ENCODE data around the gene JUP. TPM values are rescaled to one million over a fixed set of nuclear protein-coding genes. Genes with fewer than 3 reads are reported as not detected.

The JUP gene
- total and polyA plus RNA-seq, 9 donors: 7.0 to 153 (median 52.6) TPM

DNA sequence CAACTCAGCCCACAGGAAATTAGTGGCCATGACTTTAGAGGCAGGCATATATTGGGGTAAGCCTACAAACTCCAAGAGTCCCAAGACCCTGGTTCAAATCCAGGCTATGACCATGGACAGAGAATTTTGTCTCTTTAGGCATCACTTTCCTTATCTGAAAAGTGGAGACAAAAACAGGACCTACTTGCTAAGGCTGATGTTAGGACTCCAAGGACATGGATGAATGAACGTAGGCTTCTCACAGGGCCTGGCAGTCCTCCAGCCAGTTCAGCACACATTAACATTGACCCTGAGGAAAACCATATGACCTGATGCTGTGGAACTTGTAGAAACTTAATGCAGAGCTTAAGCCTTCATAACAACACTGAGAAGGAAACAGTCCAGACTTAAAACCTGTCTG lies 27.7 kb upstream of the JUP start:
- Histone ChIP-seq H3K27ac (no peak overlapping the region), H3K4me3 (no peak overlapping the region), H3K4me1 (ENCODE audit: insufficient read depth) (peaks cover 8% of the 10 kb centered on the region), H3K36me3 (no peaks in the 10 kb centered on the region), H3K27me3 (no peaks in the 10 kb centered on the region), H3K9me3 (no peaks in the 10 kb centered on the region)
- TF ChIP-seq EP300 (IDR thresholded peaks at IDR 0.05) (no peak), POLR2A (IDR thresholded peaks at IDR 0.05) (no peak), CTCF (IDR thresholded peaks at IDR 0.05) (no peak)
- intact Hi-C loops (cut with DNase I): no loop called here
- WGBS, 3 donors: 13 to 24% (median 18%) methylated on average over 1 of the region's 1 CpG
- no peak for DNase-seq

- Histone ChIP-seq H3K4me3 (peak overlapping the region; percentile 86), H3K36me3 (no peaks in the 10 kb centered on the region), H3K27me3 (no peaks in the 10 kb centered on the region), H3K27ac (peak overlapping the region; percentile 37 to 46), H3K9me3 (no peaks in the 10 kb centered on the region), H3K4me1 (ENCODE audit: insufficient read depth) (peaks cover 8% of the 10 kb centered on the region)
- WGBS, 3 donors: 36 to 48% (median 45%) methylated on average over 9 of the region's 9 CpGs
- intact Hi-C loops (cut with DNase I): no loop called here
- TF ChIP-seq CTCF (IDR thresholded peaks at IDR 0.05): no peak
- no peak for TF ChIP-seq EP300 (IDR thresholded peaks at IDR 0.05)
- TF ChIP-seq POLR2A (IDR thresholded peaks at IDR 0.05): no peak
- DNase-seq: no peak
These were observed 27.2 kb upstream of the JUP start for GRCh38 chr17:41813699-41814124.

DNA sequence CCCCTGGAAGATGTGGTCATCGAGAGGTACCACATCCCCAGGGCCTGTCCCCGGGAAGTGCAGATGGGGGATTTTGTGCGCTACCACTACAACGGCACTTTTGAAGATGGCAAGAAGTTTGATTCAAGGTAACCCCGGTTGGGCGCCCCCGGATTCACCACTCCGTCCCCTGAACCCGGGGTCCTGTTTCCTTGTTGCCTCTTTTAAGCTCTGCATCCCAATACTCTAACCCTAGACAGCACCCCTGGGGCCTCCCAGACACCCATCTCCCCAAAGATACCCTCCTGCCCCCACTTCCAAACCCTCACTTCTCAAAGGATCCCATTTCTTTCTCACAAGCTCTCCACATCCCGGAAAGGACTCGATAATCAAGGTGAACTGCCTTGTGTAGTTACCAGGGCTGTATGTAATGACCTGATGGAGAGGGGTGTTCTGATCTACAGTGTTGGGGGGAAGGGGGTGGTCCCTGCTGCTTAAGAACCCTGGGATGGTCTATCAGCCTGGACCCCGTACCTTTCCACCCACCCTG lies 26.7 kb upstream of the JUP start:
- Histone ChIP-seq H3K27ac (peak overlapping the region; percentile 46 to 47), H3K9me3 (no peaks in the 10 kb centered on the region), H3K36me3 (no peaks in the 10 kb centered on the region), H3K27me3 (no peaks in the 10 kb centered on the region), H3K4me3 (peak overlapping the region; percentile 86), H3K4me1 (ENCODE audit: insufficient read depth) (peaks cover 8% of the 10 kb centered on the region)
- TF ChIP-seq POLR2A (IDR thresholded peaks at IDR 0.05) (no peak), CTCF (IDR thresholded peaks at IDR 0.05) (no peak), EP300 (IDR thresholded peaks at IDR 0.05) (no peak)
- intact Hi-C loops (cut with DNase I): no loop called here
- 5 to 7% (median 5%) methylated on average over 12 of the region's 12 CpGs for whole genome bisulfite sequencing, 3 donors
- peak in 1 of 5 donors; percentile 47 for DNase-seq

GRCh38 chr17:41812381-41813151 lies 26.1 kb upstream of the JUP start, which contains the start of gene FKBP10:
TSS of gene FKBP10 (plus strand) at chr17:41813004. CDS start at chr17:41813035, 31 bp downstream.
- Histone ChIP-seq H3K27me3 (no peaks in the 10 kb centered on the region), H3K9me3 (no peaks in the 10 kb centered on the region), H3K36me3 (no peaks in the 10 kb centered on the region), H3K27ac (peak within 1 kb of the TSS; percentile 47 to 67), H3K4me3 (peak within 1 kb of the TSS; percentile 86), H3K4me1 (ENCODE audit: insufficient read depth) (peaks cover 8% of the 10 kb centered on the region)
- intact Hi-C loops (cut with DNase I): no loop called here
- TF ChIP-seq EP300 (IDR thresholded peaks at IDR 0.05): no peak
- no peak for TF ChIP-seq CTCF (IDR thresholded peaks at IDR 0.05)
- 0 to 1% (median 1%) methylated on average over 33 to 35 of the region's 35 CpGs for WGBS, 3 donors
- peak; percentile 79 to 84 (median 82) for DNase-seq
